ENCODE data around the gene EPC2.

DNA sequence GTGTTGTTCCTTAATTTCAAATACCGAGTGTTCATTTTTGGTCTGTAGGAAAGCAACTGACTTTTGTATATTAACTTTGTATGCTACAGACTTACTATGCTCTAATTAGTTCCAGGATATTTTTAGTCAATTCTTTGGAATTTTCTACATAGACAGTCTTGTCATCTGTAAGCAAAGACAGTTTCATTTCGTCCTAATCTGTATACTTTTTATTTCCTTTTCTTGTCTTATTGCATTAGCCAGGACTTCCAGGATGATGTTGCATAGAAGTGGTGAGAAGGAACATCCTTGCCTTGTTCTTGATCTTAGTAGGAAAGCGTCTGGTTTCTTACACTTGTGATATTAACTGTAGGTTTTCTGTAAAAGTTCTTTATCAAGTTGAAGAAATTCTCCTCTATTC lies 56.5 kb downstream of the EPC2 start:
- TF ChIP-seq, protein P1, sequence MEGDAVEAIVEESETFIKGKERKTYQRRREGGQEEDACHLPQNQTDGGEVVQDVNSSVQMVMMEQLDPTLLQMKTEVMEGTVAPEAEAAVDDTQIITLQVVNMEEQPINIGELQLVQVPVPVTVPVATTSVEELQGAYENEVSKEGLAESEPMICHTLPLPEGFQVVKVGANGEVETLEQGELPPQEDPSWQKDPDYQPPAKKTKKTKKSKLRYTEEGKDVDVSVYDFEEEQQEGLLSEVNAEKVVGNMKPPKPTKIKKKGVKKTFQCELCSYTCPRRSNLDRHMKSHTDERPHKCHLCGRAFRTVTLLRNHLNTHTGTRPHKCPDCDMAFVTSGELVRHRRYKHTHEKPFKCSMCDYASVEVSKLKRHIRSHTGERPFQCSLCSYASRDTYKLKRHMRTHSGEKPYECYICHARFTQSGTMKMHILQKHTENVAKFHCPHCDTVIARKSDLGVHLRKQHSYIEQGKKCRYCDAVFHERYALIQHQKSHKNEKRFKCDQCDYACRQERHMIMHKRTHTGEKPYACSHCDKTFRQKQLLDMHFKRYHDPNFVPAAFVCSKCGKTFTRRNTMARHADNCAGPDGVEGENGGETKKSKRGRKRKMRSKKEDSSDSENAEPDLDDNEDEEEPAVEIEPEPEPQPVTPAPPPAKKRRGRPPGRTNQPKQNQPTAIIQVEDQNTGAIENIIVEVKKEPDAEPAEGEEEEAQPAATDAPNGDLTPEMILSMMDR (conservative IDR thresholded peaks at IDR 0.05; ENCODE audit: low read length): no peak
- no peak for TF ChIP-seq EZH2phosphoT487 (IDR thresholded peaks at IDR 0.05; ENCODE audit: borderline replicate concordance)
